H1 (cell line): ENCODE measurements around the gene DYNLT1. TPM values are rescaled to one million over a fixed set of nuclear protein-coding genes. Genes with fewer than 3 reads are reported as not detected.

Experiments used
- EP300 ChIP-seq, 2 experiments: IDR thresholded peaks; 1 replicate in 1 of 2; 2 replicates in 1 of 2; pipeline ENCODE4 v1.6.1; 2011 to 2012; ENCODE audit warnings: low read depth in 2 of 2, low read length in 2 of 2, mild to moderate bottlenecking in 2 of 2, borderline replicate concordance in 1 of 2, inconsistent platforms in 1 of 2, moderate library complexity in 1 of 2
- polyA plus RNA-seq, 7 experiments: library from polyadenylated mRNA; depleted of rRNA in 3 of 7; stranded (reverse) in 5 of 7; unstranded in 2 of 7; fragments of >200 nt in 5 of 7; fragments of 200-250 nt in 2 of 7; gene quantifications; 1 replicate in 5 of 7; 2 replicates in 1 of 7; 4 replicates in 1 of 7; pipeline versions ENCODE4 v1.2.1 to v1.2.3, GENCODE V29; 2011 to 2013; ENCODE audit warnings: missing spikeins in 2 of 7, mixed read lengths in 2 of 7
- total RNA-seq: library from RNA; stranded (reverse); fragmentation: NEBNext Ultra II Directional; extraction: Animal tissue kit (Norgen Biotek cat#: 25700); gene quantifications from 2 replicates; pipeline ENCODE4 v1.2.1, GENCODE V29; 2021
- TF ChIP-seq, protein P1 (sequence below), 3 experiments: IDR thresholded peaks; 1 replicate in 2 of 3; 2 replicates in 1 of 3; pipeline versions ENCODE4 v1.5.1 to v1.6.1; 2011; ENCODE audit warnings: low read length in 3 of 3, mild to moderate bottlenecking in 3 of 3, inconsistent platforms in 2 of 3, low read depth in 1 of 3, moderate library complexity in 1 of 3; ENCODE audit not compliant: insufficient read depth in 1 of 3; ENCODE audit errors: control extremely low read depth in 1 of 3

DYNLT1 gene
- total and polyA plus RNA-seq, 2 of the 8 experiments (the other 6 are each of a cell fraction or from before 2014, with no cell fraction given) = 119 to 245 TPM

DNA sequence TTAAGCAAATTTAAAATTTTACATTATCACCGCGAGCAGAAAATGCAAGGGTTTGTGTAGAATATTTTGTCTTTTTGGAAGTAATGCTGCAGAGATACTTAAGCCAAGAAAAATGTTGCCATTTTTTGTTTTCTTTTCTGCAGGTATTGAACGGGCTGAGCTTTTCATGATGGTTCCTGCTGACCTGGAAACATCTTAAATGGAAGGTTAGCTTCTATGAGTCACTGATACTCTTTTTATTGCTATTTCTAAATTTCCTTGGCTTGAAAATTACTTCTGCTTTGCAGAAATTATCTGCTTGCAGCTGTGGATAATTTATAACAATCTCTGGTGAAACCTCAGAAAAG, 18.0 kb upstream of the DYNLT1 start (continued):
- TF ChIP-seq, protein P1, sequence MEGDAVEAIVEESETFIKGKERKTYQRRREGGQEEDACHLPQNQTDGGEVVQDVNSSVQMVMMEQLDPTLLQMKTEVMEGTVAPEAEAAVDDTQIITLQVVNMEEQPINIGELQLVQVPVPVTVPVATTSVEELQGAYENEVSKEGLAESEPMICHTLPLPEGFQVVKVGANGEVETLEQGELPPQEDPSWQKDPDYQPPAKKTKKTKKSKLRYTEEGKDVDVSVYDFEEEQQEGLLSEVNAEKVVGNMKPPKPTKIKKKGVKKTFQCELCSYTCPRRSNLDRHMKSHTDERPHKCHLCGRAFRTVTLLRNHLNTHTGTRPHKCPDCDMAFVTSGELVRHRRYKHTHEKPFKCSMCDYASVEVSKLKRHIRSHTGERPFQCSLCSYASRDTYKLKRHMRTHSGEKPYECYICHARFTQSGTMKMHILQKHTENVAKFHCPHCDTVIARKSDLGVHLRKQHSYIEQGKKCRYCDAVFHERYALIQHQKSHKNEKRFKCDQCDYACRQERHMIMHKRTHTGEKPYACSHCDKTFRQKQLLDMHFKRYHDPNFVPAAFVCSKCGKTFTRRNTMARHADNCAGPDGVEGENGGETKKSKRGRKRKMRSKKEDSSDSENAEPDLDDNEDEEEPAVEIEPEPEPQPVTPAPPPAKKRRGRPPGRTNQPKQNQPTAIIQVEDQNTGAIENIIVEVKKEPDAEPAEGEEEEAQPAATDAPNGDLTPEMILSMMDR (IDR thresholded peaks at IDR 0.05; ENCODE audit: control extremely low read depth in 1 of 3, insufficient read depth in 1 of 3, low read depth in 1 of 3, low read length in 3 of 3) = no peak
- TF ChIP-seq EP300 (IDR thresholded peaks at IDR 0.05; ENCODE audit: borderline replicate concordance in 1 of 2, low read depth in 2 of 2, low read length in 2 of 2) = no peak
- TF ChIP-seq, all 59 proteins: peak for 0
